Trophoblast cell (in vitro differentiated cells and primary cell): ENCODE results near the gene PXK.

ENCODE experiments used
- DNase-seq, 2 donors: peaks; one replicate each; pipeline ENCODE4 v3.0.0-alpha.2; 2016
- H2AFZ ChIP-seq: 2 replicates; pipeline ENCODE4 v1.6.1; 2013; ENCODE audit warnings: low read length, moderate library complexity, mild to moderate bottlenecking; ENCODE audit not compliant: insufficient read depth, poor library complexity
- H2AK5ac ChIP-seq: 2 replicates; pipeline ENCODE4 v1.6.1; 2013; ENCODE audit warnings: mild to moderate bottlenecking, low read length
- H2BK120ac ChIP-seq: 2 replicates; pipeline ENCODE4 v1.6.1; 2013; ENCODE audit warnings: low read length, mild to moderate bottlenecking, moderate library complexity; ENCODE audit not compliant: insufficient read depth, poor library complexity
- H2BK12ac ChIP-seq: 2 replicates; pipeline ENCODE4 v1.6.1; 2013; ENCODE audit warnings: mild to moderate bottlenecking, low read length, moderate library complexity
- H2BK5ac ChIP-seq: 2 replicates; pipeline ENCODE4 v1.6.1; 2013; ENCODE audit warnings: low read length, low read depth, moderate library complexity, mild to moderate bottlenecking; ENCODE audit not compliant: poor library complexity
- H3K14ac ChIP-seq: 2 replicates; pipeline ENCODE4 v1.6.1; 2013; ENCODE audit warnings: mild to moderate bottlenecking, low read length
- H3K18ac ChIP-seq: 2 replicates; pipeline ENCODE4 v1.6.1; 2013; ENCODE audit warnings: mild to moderate bottlenecking, low read length
- H3K23ac ChIP-seq: 2 replicates; pipeline ENCODE4 v1.6.1; 2013; ENCODE audit warnings: low read length
- H3K27ac ChIP-seq: 2 replicates; pipeline ENCODE4 v1.5.1; 2013; ENCODE audit warnings: low read depth, mild to moderate bottlenecking, inconsistent platforms, low read length, moderate library complexity
- H3K27me3 ChIP-seq: 2 replicates; pipeline ENCODE4 v1.6.1; 2013; ENCODE audit warnings: inconsistent platforms, mild to moderate bottlenecking, low read length, moderate library complexity; ENCODE audit not compliant: insufficient read depth
- H3K36me3 ChIP-seq, 2 experiments: 1 replicate in 1 of 2; 2 replicates in 1 of 2; pipeline ENCODE4 v1.6.1; 2013; ENCODE audit warnings: low read length in 2 of 2, mild to moderate bottlenecking in 2 of 2, moderate library complexity in 1 of 2; ENCODE audit not compliant: insufficient read depth in 2 of 2, control insufficient read depth in 1 of 2
- H3K4ac ChIP-seq: 2 replicates; pipeline ENCODE4 v1.6.1; 2013; ENCODE audit warnings: low read depth, mild to moderate bottlenecking, low read length, moderate library complexity
- H3K4me1 ChIP-seq, 2 experiments: 1 replicate in 1 of 2; 2 replicates in 1 of 2; pipeline ENCODE4 v1.6.1; 2013; ENCODE audit warnings: low read length in 2 of 2, mild to moderate bottlenecking in 2 of 2, moderate library complexity in 1 of 2; ENCODE audit not compliant: insufficient read depth in 2 of 2, control insufficient read depth in 1 of 2
- H3K4me2 ChIP-seq: 2 replicates; pipeline ENCODE4 v1.6.1; 2013; ENCODE audit warnings: inconsistent platforms, mild to moderate bottlenecking, low read length, moderate library complexity
- H3K4me3 ChIP-seq: 2 replicates; pipeline ENCODE4 v1.5.1; 2013; ENCODE audit warnings: mild to moderate bottlenecking, low read depth, low read length, inconsistent platforms
- H3K79me1 ChIP-seq: one replicate; pipeline ENCODE4 v1.6.1; 2013; ENCODE audit warnings: low read length
- H3K79me2 ChIP-seq: 2 replicates; pipeline ENCODE4 v1.6.1; 2013; ENCODE audit warnings: low read length, mild to moderate bottlenecking; ENCODE audit not compliant: control insufficient read depth, insufficient read depth, poor library complexity
- H3K9ac ChIP-seq: 2 replicates; pipeline ENCODE4 v1.6.1; 2013; ENCODE audit warnings: mild to moderate bottlenecking, low read length
- H3K9me3 ChIP-seq: 2 replicates; pipeline ENCODE4 v1.6.1; 2013; ENCODE audit warnings: low read depth, mild to moderate bottlenecking, control low read depth, inconsistent platforms, low read length; ENCODE audit not compliant: insufficient read depth
- H4K12ac ChIP-seq: 2 replicates; pipeline ENCODE4 v1.6.1; 2013; ENCODE audit warnings: low read depth, mild to moderate bottlenecking, low read length, moderate library complexity
- H4K8ac ChIP-seq: 2 replicates; pipeline ENCODE4 v1.6.1; 2013; ENCODE audit warnings: low read depth, mild to moderate bottlenecking, low read length, moderate library complexity
- H4K91ac ChIP-seq: one replicate; pipeline ENCODE4 v1.6.1; 2013; ENCODE audit warnings: low read depth, mild to moderate bottlenecking, low read length, moderate library complexity
- WGBS: extraction: QIAGEN DNeasy Blood & Tissue Kit; methylation state at CpG from one replicate; pipeline ENCODE4 v1.1.7; 2013; ENCODE audit warnings: missing lambda C conversion rate; ENCODE audit not compliant: insufficient read length, insufficient coverage; ENCODE audit errors: extremely low coverage; 5-methylcytosine and 5-hydroxymethylcytosine counted together

Gene PXK

DNA sequence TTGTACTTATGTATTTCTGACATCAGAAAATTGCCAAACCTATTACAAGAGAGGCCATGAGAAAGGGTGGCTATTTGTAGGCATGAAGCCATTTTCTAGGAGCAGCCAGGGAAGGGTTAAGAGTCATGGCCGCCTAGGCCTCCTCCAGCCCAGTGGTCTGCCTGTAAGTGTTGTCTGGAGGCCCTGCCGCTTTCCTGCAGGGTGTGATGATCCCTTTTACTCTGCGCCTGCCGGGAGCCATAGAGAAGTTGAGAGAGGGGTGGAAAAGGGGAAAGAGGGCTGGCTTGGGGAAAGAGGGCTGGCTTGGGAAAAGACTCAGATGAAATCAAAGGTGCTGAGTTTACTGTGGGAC, 130.1 kb downstream of the PXK start:
- H3K27me3 ChIP-seq, result no peaks in the 10 kb centered on the region
- no CpG with 5 or more reads among the region's 4 CpGs for WGBS

GRCh38 chr3:58463181-58463941, 130.7 kb downstream of the PXK start:
- Histone ChIP-seq H4K91ac (no peak overlapping the region), H3K27ac (no peak overlapping the region), H3K23ac (no peak overlapping the region), H3K27me3 (no peaks in the 10 kb centered on the region), H2AFZ (peak overlapping the region; percentile 87), H3K4me2 (no peak overlapping the region), H2BK12ac (no peak overlapping the region), H2AK5ac (no peak overlapping the region), H3K79me2 (no peaks in the 10 kb centered on the region), H3K79me1 (no peaks in the 10 kb centered on the region), H4K8ac (no peak overlapping the region), H3K9me3 (no peaks in the 10 kb centered on the region), H3K14ac (no peak overlapping the region), H3K18ac (no peak overlapping the region), H2BK120ac (no peak overlapping the region), H3K4me1 (no peaks in the 10 kb centered on the region), H3K4ac (no peak overlapping the region), H4K12ac (no peak overlapping the region), H3K36me3 (no peaks in the 10 kb centered on the region), H2BK5ac (no peak overlapping the region), H3K9ac (no peak overlapping the region), H3K4me3 (no peak overlapping the region)
- peak; percentile 69 to 77 for DNase-seq
- WGBS, result no CpG with 5 or more reads among the region's 18 CpGs

More for the DNA sequence above, 130.1 kb downstream of the PXK start:
- Histone ChIP-seq H2BK12ac (no peak overlapping the region), H3K4me3 (no peak overlapping the region), H3K79me2 (no peaks in the 10 kb centered on the region), H3K23ac (no peak overlapping the region), H3K4me1 (no peaks in the 10 kb centered on the region), H3K9ac (no peak overlapping the region), H3K36me3 (no peaks in the 10 kb centered on the region), H3K18ac (no peak overlapping the region), H3K27ac (no peak overlapping the region), H2BK120ac (no peak overlapping the region), H3K4me2 (no peak overlapping the region), H3K14ac (no peak overlapping the region), H3K79me1 (no peaks in the 10 kb centered on the region), H2AK5ac (no peak overlapping the region), H4K91ac (no peak overlapping the region), H2BK5ac (no peak overlapping the region), H2AFZ (no peak overlapping the region), H3K4ac (no peak overlapping the region), H4K12ac (no peak overlapping the region), H3K9me3 (no peaks in the 10 kb centered on the region), H4K8ac (no peak overlapping the region)
- no peak for DNase-seq

DNA sequence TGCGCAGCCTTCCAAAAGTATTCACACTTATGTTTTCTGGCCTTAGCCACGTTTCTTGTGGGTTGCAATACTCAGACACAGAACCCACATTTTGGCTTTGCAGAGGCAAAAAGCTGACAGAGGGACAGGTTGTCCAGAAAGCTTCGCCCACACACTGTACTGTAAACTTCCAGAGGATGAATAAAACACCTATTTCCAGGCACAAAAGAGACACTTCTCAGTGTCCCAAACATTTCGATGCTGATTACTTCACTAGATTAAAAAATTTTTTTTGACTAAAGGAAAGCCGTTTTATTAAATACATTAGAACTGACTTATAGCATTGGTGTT, 131.2 kb downstream of the PXK start:
- Histone ChIP-seq H4K91ac (no peak overlapping the region), H3K27me3 (no peaks in the 10 kb centered on the region), H3K4me2 (no peak overlapping the region), H3K27ac (no peak overlapping the region), H3K14ac (no peak overlapping the region), H3K4ac (no peak overlapping the region), H3K79me2 (no peaks in the 10 kb centered on the region), H3K4me3 (no peak overlapping the region), H2BK12ac (no peak overlapping the region), H4K12ac (no peak overlapping the region), H2BK120ac (no peak overlapping the region), H3K79me1 (no peaks in the 10 kb centered on the region), H3K36me3 (no peaks in the 10 kb centered on the region), H3K4me1 (no peaks in the 10 kb centered on the region), H2AFZ (no peak overlapping the region), H2BK5ac (no peak overlapping the region), H3K9me3 (no peaks in the 10 kb centered on the region), H3K18ac (no peak overlapping the region), H4K8ac (no peak overlapping the region), H3K9ac (no peak overlapping the region), H2AK5ac (no peak overlapping the region), H3K23ac (no peak overlapping the region)
- no CpG with 5 or more reads among the region's 5 CpGs for WGBS
- no peak for DNase-seq

DNA sequence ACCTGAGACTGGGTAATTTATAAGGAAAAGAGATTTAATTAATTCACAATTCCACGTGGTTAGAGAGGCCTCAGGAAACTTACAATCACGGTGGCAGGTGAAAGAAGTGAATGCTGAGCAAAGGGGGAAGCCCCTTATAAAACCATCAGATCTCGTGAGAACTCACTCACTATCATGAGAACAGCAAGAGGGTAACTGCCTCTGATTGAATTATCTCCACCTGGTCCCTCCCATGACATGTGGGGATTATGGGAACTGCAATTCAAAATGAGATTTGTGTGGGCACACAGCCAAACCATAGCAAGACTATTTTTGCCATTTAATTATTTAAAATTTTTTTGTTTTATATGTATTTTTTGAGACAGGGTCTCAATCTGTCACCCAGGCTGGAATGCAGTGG, 132.2 kb downstream of the PXK start:
- H2BK120ac ChIP-seq, result no peak overlapping the region
- no peaks in the 10 kb centered on the region for H3K36me3 ChIP-seq

More for the DNA sequence above, 132.2 kb downstream of the PXK start:
- Histone ChIP-seq H3K79me1 (no peaks in the 10 kb centered on the region), H3K9ac (no peak overlapping the region), H2AFZ (no peak overlapping the region), H4K91ac (no peak overlapping the region), H3K4me1 (no peaks in the 10 kb centered on the region), H3K23ac (no peak overlapping the region), H2BK12ac (no peak overlapping the region), H3K14ac (no peak overlapping the region), H4K8ac (no peak overlapping the region), H3K4me2 (no peak overlapping the region), H3K27ac (no peak overlapping the region), H3K4ac (no peak overlapping the region), H3K27me3 (no peaks in the 10 kb centered on the region), H3K9me3 (no peaks in the 10 kb centered on the region), H3K4me3 (no peak overlapping the region), H2AK5ac (no peak overlapping the region), H3K18ac (no peak overlapping the region), H3K79me2 (no peaks in the 10 kb centered on the region), H2BK5ac (no peak overlapping the region), H4K12ac (no peak overlapping the region)
- DNase-seq, result no peak
- no CpG with 5 or more reads among the region's 3 CpGs for WGBS
